K562 (cell line): ENCODE data around the gene DNAJB13. TPM values are rescaled to one million over a fixed set of nuclear protein-coding genes. Genes with fewer than 3 reads are reported as not detected.

Source experiments
- BRF2 ChIP-seq: IDR thresholded peaks from 3 replicates; pipeline ENCODE4 v1.6.1; 2011; ENCODE audit warnings: borderline replicate concordance, mild to moderate bottlenecking; ENCODE audit not compliant: insufficient read length, insufficient read depth
- C11orf30 ChIP-seq: fragments of 450-650 bp; IDR thresholded peaks from 2 replicates; pipeline ENCODE4 v1.6.1; 2016; ENCODE audit warnings: low read depth, mild to moderate bottlenecking
- CTCF ChIP-seq, 3 experiments: IDR thresholded peaks in 2 of 3; conservative IDR thresholded peaks in 1 of 3; 2 replicates each; pipeline ENCODE4 v1.5.1; 2011 to 2012; ENCODE audit warnings: low read length in 3 of 3, mild to moderate bottlenecking in 3 of 3, control low read depth in 2 of 3, improper control_type of control experiment in 1 of 3, inconsistent platforms in 1 of 3, low read depth in 1 of 3, mixed read lengths in 1 of 3, moderate library complexity in 1 of 3; ENCODE audit not compliant: insufficient read depth in 2 of 3
- ERF ChIP-seq: fragments of 450-650 bp; formaldehyde crosslinking; IDR thresholded peaks from 2 replicates; pipeline ENCODE4 v1.4.0; 2020; ENCODE audit warnings: mild to moderate bottlenecking, mixed read lengths
- FOXJ2 ChIP-seq: fragments of 200-800 bp; sonication (Bioruptor generic); IDR thresholded peaks from 2 replicates; pipeline ENCODE4 v1.6.1; 2016; ENCODE audit warnings: missing genetic modification characterization, missing compliant biosample characterization
- GMEB1 ChIP-seq: fragments of 250-450 bp; sonication (Bioruptor Pico); IDR thresholded peaks from 2 replicates; pipeline ENCODE4 v1.4.0; 2020; ENCODE audit warnings: mild to moderate bottlenecking
- KLF13 ChIP-seq: fragments of 450-650 bp; IDR thresholded peaks from 2 replicates; pipeline ENCODE4 v1.6.1; 2016; ENCODE audit warnings: missing genetic modification characterization, low read depth, mild to moderate bottlenecking, missing compliant biosample characterization, moderate library complexity, borderline replicate concordance
- MCM7 ChIP-seq, 2 experiments: fragments of 450-650 bp; IDR thresholded peaks; 2 replicates each; pipeline ENCODE4 v1.6.1; 2016 to 2018
- MLLT1 ChIP-seq, 2 experiments: fragments of 450-650 bp; IDR thresholded peaks; 2 replicates each; pipeline ENCODE4 v1.6.1; 2016
- PCBP1 ChIP-seq: fragments of 200-400 bp; formaldehyde crosslinking; IDR thresholded peaks from 2 replicates; pipeline ENCODE4 v1.6.1; 2018; ENCODE audit warnings: mild to moderate bottlenecking, low read depth, low read length; ENCODE audit not compliant: poor library complexity, severe bottlenecking
- PHTF2 ChIP-seq: fragments of 250-450 bp; sonication (Bioruptor Pico); IDR thresholded peaks from 2 replicates; pipeline ENCODE4 v1.5.0; 2021; ENCODE audit warnings: mild to moderate bottlenecking
- POLR2AphosphoS5 ChIP-seq: IDR thresholded peaks from 2 replicates; pipeline ENCODE4 v1.6.1; 2011; ENCODE audit warnings: mild to moderate bottlenecking, low read depth, low read length, moderate library complexity; ENCODE audit not compliant: control insufficient read depth, insufficient read depth
- RBM22 ChIP-seq: fragments of 200-400 bp; formaldehyde crosslinking; IDR thresholded peaks from 2 replicates; pipeline ENCODE4 v1.6.1; 2018; ENCODE audit warnings: low read length, low read depth; ENCODE audit not compliant: poor library complexity, severe bottlenecking
- RFX1 ChIP-seq: fragments of 450-650 bp; IDR thresholded peaks from 2 replicates; pipeline ENCODE4 v1.6.1; 2016; ENCODE audit warnings: mild to moderate bottlenecking, moderate library complexity
- SP1 ChIP-seq: sonication (generic); formaldehyde crosslinking; IDR thresholded peaks from 2 replicates; pipeline ENCODE4 v1.8.1; 2022; ENCODE audit warnings: mild to moderate bottlenecking, missing genetic modification reagents
- TOE1 ChIP-seq, 2 experiments: fragments of 450-650 bp in 1 of 2; sonication (generic) in 1 of 2; formaldehyde crosslinking in 1 of 2; IDR thresholded peaks; 2 replicates each; pipeline versions ENCODE4 v1.7.1 to v1.8.0; 2016 to 2022; ENCODE audit warnings: borderline replicate concordance in 2 of 2, mild to moderate bottlenecking in 2 of 2, antibody characterized with exemption in 1 of 2, inconsistent platforms in 1 of 2, low read depth in 1 of 2, missing genetic modification reagents in 1 of 2, moderate library complexity in 1 of 2
- TRIM24 ChIP-seq, 2 experiments: fragments of 450-650 bp; IDR thresholded peaks; 2 replicates each; pipeline ENCODE4 v1.6.1; 2016
- ZBTB9 ChIP-seq: fragments of 450-650 bp; formaldehyde crosslinking; IDR thresholded peaks from 2 replicates; pipeline ENCODE4 v1.4.0; 2020; ENCODE audit warnings: mild to moderate bottlenecking, moderate library complexity
- ZNF766 ChIP-seq: fragments of 200-800 bp; sonication (Bioruptor generic); conservative IDR thresholded peaks from 2 replicates; pipeline ENCODE4 v1.6.1; 2016; ENCODE audit warnings: missing genetic modification characterization, missing compliant biosample characterization
- polyA plus RNA-seq, 8 experiments: library from polyadenylated mRNA; depleted of rRNA in 4 of 8; stranded (reverse) in 5 of 8; unstranded in 3 of 8; fragments of >200 nt; fragmentation: Nextera tagmentation in 2 of 8; fragmentation: Illumina TruSeq in 1 of 8; extraction: Ambion mirVana in 2 of 8; extraction: Trizol in 1 of 8; gene quantifications; 2 replicates each; pipeline versions ENCODE4 v1.2.1 to v1.2.3, GENCODE V29; 2011 to 2014; ENCODE audit warnings: inconsistent platforms in 1 of 8, missing spikeins in 1 of 8
- total RNA-seq, 7 experiments: library from RNA; depleted of rRNA in 6 of 7; stranded (reverse); fragments of >200 nt in 6 of 7; fragmentation: Illumina TruSeq in 2 of 7; extraction: Trizol in 2 of 7; gene quantifications; 2 replicates each; pipeline versions ENCODE4 v1.2.1 to v1.2.3, GENCODE V29; 2011 to 2021; ENCODE audit warnings: low replicate concordance in 1 of 7

The DNAJB13 gene
- total and polyA plus RNA-seq, 9 of the 15 experiments (the other 6 are each of a cell fraction or from before 2014, with no cell fraction given), result 0.14 TPM; not detected in 8

GRCh38 chr11:73982990-73983740, 32.3 kb downstream of the DNAJB13 start (continued):
- TF ChIP-seq GMEB1 (CRISPR knock-in tag), result peak; percentile 81
- peak; percentile 26 for TF ChIP-seq RBM22
- peak; percentile 89; the same call in 1 of the 2 replicates for TF ChIP-seq TOE1 (IDR thresholded peaks at IDR 0.05; ENCODE audit: borderline replicate concordance)
- TF ChIP-seq TOE1 (CRISPR knock-in tag; IDR thresholded peaks at IDR 0.05; ENCODE audit: borderline replicate concordance, low read depth), result peak; percentile 89; the same call in 1 of the 2 replicates
- TF ChIP-seq SP1, result peak; percentile 96
- no peak for TF ChIP-seq MCM7 (IDR thresholded peaks at IDR 0.05)
- peak; percentile 65; the same call in 1 of the 2 replicates for TF ChIP-seq KLF13 (tag)
- TF ChIP-seq FOXJ2 (tag), result peak; percentile 90
- peak in 1 of 3 experiments; percentile 1; a peak in 1 of 6 replicates for TF ChIP-seq CTCF (IDR thresholded peaks at IDR 0.05 in 2 of 3, conservative IDR thresholded peaks at IDR 0.05 in 1 of 3; ENCODE audit: insufficient read depth in 2 of 3, low read depth in 1 of 3, low read length in 3 of 3)
- no peak for TF ChIP-seq C11orf30
- peak; percentile 94 for TF ChIP-seq ZNF766
- TF ChIP-seq BRF2, result no peak
- TF ChIP-seq TRIM24 (IDR thresholded peaks at IDR 0.05), result peak in 1 of 2 experiments; percentile 47; a peak in 1 of 4 replicates
- peak; percentile 88 for TF ChIP-seq ZBTB9 (CRISPR knock-in tag)
- peak; percentile 53; the same call in 1 of the 2 replicates for TF ChIP-seq ERF (CRISPR knock-in tag)
- 0 out of 2 replicates have a peak, but pooled peaks have one; percentile 54 for TF ChIP-seq PHTF2
- peak; percentile 71 to 80; a peak in 3 of 4 replicates for TF ChIP-seq MLLT1 (IDR thresholded peaks at IDR 0.05)
- peak; percentile 89 for TF ChIP-seq RFX1
- TF ChIP-seq PCBP1, result no peak
- peak; percentile 54 for TF ChIP-seq POLR2AphosphoS5
